ENCODE measurements around the gene ACTR8. TPM values are rescaled to one million over a fixed set of nuclear protein-coding genes. Genes with fewer than 3 reads are reported as not detected.

The ACTR8 gene
- total RNA-seq, 1 donor from 2014 or later = 39.2 TPM

DNA sequence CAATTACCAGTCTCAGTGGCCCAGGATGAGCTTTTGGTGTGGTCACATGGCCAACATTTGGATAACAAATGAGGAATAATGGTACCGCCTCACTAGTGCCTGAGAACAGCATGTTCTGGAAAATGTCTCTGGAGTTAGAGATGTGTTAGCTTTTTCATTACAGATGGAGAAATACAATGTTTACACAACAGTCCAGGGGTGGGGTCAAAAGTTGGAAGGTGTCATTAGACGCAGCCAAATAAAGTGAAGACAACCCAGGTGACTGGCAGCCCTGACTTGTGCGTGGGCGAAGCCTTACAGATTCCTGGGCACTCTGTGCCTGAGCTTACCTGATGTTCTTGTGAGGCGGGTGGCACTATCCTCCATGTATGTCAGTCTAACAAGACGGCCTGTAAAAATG is 22.8 kb downstream of the ACTR8 start:
- TF ChIP-seq, protein P1, sequence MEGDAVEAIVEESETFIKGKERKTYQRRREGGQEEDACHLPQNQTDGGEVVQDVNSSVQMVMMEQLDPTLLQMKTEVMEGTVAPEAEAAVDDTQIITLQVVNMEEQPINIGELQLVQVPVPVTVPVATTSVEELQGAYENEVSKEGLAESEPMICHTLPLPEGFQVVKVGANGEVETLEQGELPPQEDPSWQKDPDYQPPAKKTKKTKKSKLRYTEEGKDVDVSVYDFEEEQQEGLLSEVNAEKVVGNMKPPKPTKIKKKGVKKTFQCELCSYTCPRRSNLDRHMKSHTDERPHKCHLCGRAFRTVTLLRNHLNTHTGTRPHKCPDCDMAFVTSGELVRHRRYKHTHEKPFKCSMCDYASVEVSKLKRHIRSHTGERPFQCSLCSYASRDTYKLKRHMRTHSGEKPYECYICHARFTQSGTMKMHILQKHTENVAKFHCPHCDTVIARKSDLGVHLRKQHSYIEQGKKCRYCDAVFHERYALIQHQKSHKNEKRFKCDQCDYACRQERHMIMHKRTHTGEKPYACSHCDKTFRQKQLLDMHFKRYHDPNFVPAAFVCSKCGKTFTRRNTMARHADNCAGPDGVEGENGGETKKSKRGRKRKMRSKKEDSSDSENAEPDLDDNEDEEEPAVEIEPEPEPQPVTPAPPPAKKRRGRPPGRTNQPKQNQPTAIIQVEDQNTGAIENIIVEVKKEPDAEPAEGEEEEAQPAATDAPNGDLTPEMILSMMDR (IDR thresholded peaks at IDR 0.05; ENCODE audit: insufficient read depth, low read length, poor library complexity, severe bottlenecking) = no peak
- no peaks in the 10 kb centered on the region for H3K27me3 ChIP-seq (ENCODE audit: control insufficient read depth, insufficient read depth, low read length)
- H3K4me3 ChIP-seq (ENCODE audit: low read depth, low read length) = no peak overlapping the region
- no peak for DNase-seq (ENCODE audit: low read depth)
- no peaks in the 10 kb centered on the region for H3K36me3 ChIP-seq (ENCODE audit: control insufficient read depth, insufficient read depth, low read length)

DNA sequence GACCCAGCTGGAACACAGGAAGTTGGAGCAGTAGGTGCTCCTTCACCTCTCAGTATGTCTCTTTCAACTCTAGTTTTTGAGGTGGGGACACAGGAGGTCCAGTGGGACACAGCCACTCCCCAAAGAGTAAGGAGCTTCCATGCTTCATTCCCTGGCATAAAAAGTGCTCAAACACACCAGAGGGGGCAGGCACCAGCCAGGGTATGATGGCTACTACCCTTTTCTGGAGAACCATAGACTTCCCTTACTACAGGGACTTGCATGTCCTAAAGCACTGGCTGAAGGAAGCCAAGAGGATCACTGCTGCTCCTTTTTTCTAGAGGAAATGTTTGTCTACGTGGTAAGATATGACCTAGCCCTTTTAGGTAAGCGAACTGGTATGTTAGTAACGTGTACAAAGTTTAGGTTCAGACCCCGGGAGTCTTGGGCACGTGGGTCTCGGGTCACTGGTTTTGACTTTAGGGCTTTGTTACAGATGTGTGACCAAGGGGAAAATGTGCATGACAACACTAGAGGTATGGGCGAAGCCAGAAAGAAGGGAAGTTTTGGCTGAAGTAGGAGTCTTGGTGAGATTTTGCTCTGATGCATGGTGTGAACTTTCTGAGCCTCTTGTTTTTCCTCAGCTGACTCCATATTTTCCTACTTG is 23.7 kb downstream of the ACTR8 start:
- no peak overlapping the region for H3K4me3 ChIP-seq (ENCODE audit: low read depth, low read length)
- TF ChIP-seq, protein P1 (IDR thresholded peaks at IDR 0.05; ENCODE audit: insufficient read depth, low read length, poor library complexity, severe bottlenecking) = no peak
- DNase-seq (ENCODE audit: low read depth) = no peak
- no peaks in the 10 kb centered on the region for H3K27me3 ChIP-seq (ENCODE audit: control insufficient read depth, insufficient read depth, low read length)
- no peaks in the 10 kb centered on the region for H3K36me3 ChIP-seq (ENCODE audit: control insufficient read depth, insufficient read depth, low read length)

DNA sequence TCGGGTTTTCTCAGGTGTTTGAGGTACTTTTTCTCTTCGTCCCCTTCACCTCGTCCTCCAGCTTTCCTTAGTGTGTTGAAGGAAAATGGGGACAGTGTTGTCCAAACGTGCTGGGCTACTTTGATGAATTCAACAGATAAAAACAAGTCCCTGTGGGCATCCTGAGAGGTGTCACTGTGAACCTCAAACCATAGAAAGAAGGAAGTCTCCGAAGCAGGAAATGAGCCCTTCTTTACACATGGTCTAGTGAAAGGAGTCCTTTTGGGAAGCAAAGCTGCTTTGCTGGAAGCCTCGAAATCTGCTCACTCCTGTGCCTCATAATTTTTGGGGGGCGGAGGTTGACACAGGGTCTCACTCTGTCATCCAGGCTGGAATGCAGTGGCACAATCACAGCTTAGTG is 25.0 kb downstream of the ACTR8 start:
- no peaks in the 10 kb centered on the region for H3K36me3 ChIP-seq (ENCODE audit: control insufficient read depth, insufficient read depth, low read length)
- TF ChIP-seq, protein P1 (IDR thresholded peaks at IDR 0.05; ENCODE audit: insufficient read depth, low read length, poor library complexity, severe bottlenecking) = no peak
- no peaks in the 10 kb centered on the region for H3K27me3 ChIP-seq (ENCODE audit: control insufficient read depth, insufficient read depth, low read length)
- DNase-seq (ENCODE audit: low read depth) = no peak
- no peak overlapping the region for H3K4me3 ChIP-seq (ENCODE audit: low read depth, low read length)

DNA sequence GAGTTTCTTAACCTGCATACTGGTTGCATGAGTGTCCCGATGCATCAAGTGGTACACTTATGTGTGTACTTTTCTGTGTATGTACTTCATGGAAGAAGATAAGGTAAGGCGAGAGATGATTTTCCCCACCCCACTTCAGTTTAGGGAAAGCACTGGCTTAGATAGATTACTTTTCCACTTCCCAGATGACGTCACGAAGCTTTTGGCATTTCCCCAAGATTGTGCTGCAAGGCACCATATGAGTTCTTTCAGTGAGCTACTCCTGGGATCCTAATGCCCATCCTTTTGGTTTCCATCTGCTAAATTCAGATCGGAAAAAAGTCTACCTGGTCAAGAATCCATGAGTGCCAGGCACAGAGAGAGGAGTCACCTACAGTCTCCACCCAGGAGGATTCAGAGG is 31.1 kb downstream of the ACTR8 start:
- Histone ChIP-seq H3K27me3 (ENCODE audit: control insufficient read depth, insufficient read depth, low read length) (peaks cover 5% of the 10 kb centered on the region), H3K4me3 (ENCODE audit: low read depth, low read length) (no peak overlapping the region), H3K36me3 (ENCODE audit: control insufficient read depth, insufficient read depth, low read length) (no peaks in the 10 kb centered on the region)
- TF ChIP-seq, protein P1 (IDR thresholded peaks at IDR 0.05; ENCODE audit: insufficient read depth, low read length, poor library complexity, severe bottlenecking) = no peak
- DNase-seq (ENCODE audit: low read depth) = no peak

DNA sequence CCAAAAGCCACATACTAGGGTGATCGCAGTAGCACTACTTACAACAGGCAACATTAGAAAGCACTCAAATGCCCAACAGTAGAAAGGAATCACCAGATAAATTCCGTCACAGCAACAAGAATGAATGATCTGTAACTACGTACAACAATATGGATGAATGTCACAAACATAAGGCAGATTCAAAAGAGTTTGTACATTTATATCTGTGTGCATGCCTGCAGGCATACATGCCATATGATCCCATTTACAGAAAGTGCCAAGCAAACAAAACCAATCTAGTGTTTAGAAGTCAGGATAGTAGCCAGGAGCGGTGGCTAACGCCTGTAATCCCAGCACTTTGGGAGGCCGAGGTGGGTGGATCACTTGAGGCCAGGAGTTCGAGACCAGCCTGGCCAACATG is 32.0 kb downstream of the ACTR8 start:
- DNase-seq (ENCODE audit: low read depth) = no peak
- Histone ChIP-seq H3K36me3 (ENCODE audit: control insufficient read depth, insufficient read depth, low read length) (no peaks in the 10 kb centered on the region), H3K4me3 (ENCODE audit: low read depth, low read length) (no peak overlapping the region), H3K27me3 (ENCODE audit: control insufficient read depth, insufficient read depth, low read length) (peaks cover 5% of the 10 kb centered on the region)
- TF ChIP-seq, protein P1 (IDR thresholded peaks at IDR 0.05; ENCODE audit: insufficient read depth, low read length, poor library complexity, severe bottlenecking) = no peak

DNA sequence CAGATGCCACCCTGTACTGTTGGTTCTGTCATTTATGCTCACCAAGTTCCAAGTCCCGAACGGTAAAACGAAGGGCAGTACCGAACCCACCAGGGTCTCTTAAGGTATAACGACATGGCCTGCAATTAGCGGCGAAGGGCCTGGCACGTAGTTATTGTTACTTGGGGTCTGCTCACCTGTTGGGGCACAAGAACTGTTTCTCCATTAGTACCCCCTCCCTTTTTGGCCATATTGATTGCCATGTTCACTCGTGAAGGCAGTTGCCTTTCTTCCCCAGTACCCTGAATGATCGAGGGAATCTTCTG is 35.1 kb downstream of the ACTR8 start:
- peak overlapping the region; percentile 52 for H3K4me3 ChIP-seq (ENCODE audit: low read depth, low read length)
- H3K27me3 ChIP-seq (ENCODE audit: control insufficient read depth, insufficient read depth, low read length) = peaks cover 5% of the 10 kb centered on the region
- H3K36me3 ChIP-seq (ENCODE audit: control insufficient read depth, insufficient read depth, low read length) = no peaks in the 10 kb centered on the region
- no peak for DNase-seq (ENCODE audit: low read depth)
- TF ChIP-seq, protein P1 (IDR thresholded peaks at IDR 0.05; ENCODE audit: insufficient read depth, low read length, poor library complexity, severe bottlenecking) = no peak
